ENCODE data around the gene EXOSC5. TPM values are rescaled to one million over a fixed set of nuclear protein-coding genes. Genes with fewer than 3 reads are reported as not detected.
A peak's percentile ranks its signal among the peaks of the same experiment; 100 is the strongest.
"Not testable (repeated sequence)": the region's sequence is repeated elsewhere in the genome, so short reads cannot be mapped to it uniquely, and the experiment has no call there.

Gene EXOSC5
- total RNA-seq, 1 experiment from 2014 or later, result 36.7 TPM

DNA sequence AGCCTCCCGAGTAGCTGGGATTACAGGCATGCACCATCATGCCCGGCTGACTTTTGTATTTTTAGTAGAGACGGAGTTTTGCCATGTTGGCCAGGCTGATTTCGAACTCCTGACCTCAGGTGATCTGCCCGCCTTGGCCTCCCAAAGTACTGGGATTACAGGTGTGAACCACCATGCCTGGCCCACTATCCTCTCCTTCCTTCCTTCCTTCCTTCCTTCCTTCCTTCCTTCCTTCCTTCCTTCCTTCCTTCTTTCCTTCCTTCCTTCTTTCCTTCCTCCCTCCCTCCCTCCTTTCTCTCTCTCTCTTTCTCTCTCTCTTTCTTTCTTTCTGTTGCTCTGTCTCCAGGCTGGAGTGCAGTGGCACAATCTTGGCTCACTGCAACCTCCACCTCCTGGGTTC lies 26.0 kb downstream of the EXOSC5 start:
- DNase-seq (ENCODE audit: low spot score), result not testable (repeated sequence)

- no peak for DNase-seq (ENCODE audit: low spot score)
These were observed 27.4 kb downstream of the EXOSC5 start for GRCh38 chr19:41369769-41370168.

- peak; percentile 90 for DNase-seq (ENCODE audit: low spot score)
These were observed 29.3 kb downstream of the EXOSC5 start for GRCh38 chr19:41367848-41368301.

DNA sequence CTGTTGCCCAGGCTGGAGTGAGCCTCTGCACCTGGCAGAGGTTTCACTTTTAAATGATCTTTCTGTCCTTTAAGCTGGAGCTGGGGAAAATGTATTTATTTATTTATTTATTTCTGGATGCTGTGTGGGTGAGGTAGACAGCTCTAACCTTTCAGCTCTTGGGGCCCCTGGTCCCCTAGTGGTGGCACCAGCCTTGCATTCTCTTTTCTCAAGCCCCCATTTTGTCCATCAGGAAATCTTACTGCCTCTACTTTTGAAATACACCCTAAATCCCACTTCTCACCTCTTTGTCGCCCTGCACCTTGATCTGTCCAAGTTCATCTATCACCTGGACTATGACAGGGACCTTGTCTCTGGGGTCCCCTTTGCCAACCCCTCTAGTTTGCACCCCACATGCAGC lies 31.1 kb downstream of the EXOSC5 start:
- DNase-seq (ENCODE audit: low spot score), result no peak

- no peak for DNase-seq (ENCODE audit: low spot score)
These were observed 32.4 kb downstream of the EXOSC5 start for GRCh38 chr19:41364524-41365391.

- DNase-seq (ENCODE audit: low spot score), result peak; percentile 99
These were observed 33.2 kb downstream of the EXOSC5 start, which contains the start of gene B9D2 for GRCh38 chr19:41363753-41364523. Gene B9D2 (minus strand): TSS chr19:41364149. CDS start chr19:41363519, 630 bp downstream.

DNA sequence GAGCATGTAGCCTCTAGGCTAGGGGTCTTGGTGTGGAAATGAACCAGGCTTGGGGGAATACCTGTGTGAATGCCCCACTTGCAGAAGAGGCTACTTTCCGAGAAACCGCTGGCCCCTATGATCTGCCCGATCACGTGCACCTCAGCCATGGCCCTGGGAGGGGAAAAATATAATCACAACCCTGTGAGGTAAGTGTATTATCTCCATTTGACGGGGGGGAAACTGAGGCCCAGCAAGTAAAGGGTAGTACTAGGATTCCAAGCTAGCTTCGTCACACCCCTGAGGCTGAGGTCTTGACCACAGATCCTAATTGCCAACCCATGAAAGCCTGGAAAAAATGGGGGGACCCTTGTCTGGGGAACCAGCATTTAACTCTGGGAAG lies 33.8 kb downstream of the EXOSC5 start:
- no peak for DNase-seq (ENCODE audit: low spot score)

DNA sequence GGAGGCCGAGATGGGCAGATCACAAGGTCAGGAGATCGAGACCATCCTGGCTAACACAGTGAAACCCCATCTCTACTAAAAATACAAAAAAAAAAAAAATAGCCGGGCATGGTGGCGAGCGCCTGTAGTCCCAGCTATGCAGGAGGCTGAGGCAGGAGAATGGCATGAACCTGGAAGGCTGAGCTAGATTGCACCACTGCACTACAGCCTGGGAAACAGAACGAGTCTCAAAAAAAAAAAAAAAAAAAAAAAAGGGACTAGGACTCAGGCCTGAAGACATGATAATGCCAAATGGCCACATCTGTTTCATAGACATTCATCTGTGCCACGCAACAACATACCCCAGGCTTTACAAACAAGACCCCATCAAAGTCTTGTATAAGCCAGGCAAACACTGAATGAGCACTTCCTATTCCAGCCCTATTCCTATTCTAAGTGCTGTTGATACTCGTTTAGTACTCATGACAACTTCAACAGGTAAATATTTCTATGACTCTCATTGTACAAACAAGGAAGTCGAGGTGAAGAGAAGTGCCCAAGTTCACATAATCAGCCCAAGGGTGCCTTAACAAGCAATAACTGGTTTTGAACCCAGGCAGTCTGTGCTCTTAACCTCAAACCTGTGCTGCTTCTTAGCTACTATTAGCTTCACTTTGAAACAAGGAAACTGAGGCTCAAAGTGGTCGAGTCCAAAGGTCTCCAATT lies 34.9 kb downstream of the EXOSC5 start:
- no peak for DNase-seq (ENCODE audit: low spot score)

GRCh38 chr19:41359741-41360140 lies 37.4 kb downstream of the EXOSC5 start:
- DNase-seq (ENCODE audit: low spot score), result no peak

- no peak for DNase-seq (ENCODE audit: low spot score)
These were observed 39.4 kb downstream of the EXOSC5 start for GRCh38 chr19:41357746-41358145.

DNA sequence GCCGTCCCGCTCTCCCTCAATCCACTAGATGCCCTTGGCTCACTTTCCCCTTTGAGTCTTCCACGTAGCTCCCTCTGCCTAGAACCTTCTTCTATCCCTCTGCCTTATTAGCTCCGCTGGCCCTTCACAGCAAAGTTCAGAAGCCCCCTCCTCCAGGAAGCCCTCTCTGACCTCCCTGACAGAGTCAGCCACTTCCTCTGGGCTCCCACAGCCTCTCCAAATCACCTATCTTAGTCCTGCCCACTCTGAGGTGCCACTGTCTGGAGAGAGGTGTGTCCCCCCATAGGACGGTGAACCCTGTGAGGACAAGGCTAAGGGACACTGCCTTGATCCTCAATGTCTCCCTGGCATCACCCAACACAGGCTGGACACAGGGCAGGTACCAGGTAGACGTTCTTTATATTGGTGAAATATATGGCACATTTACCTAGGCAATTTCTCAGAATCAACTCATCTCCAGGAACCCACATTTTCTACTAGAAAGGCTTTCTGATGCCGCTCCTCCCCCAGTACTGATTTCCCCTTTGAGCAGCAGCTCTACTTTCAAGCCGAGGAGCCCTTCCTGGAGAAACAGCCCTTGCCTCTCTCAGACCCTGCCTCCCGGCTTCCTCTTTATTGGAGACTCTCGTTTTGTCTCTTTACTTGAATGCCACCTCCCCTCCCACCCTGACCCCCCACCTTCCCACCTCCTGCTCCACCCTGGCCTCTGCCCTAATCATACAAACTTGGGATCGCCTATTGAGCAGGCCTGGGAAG lies 40.0 kb downstream of the EXOSC5 start:
- DNase-seq (ENCODE audit: low spot score), result no peak

- DNase-seq (ENCODE audit: low spot score), result no peak
These were observed 41.4 kb downstream of the EXOSC5 start for GRCh38 chr19:41355802-41356201.

- DNase-seq (ENCODE audit: low spot score), result no peak
These were observed 42.1 kb downstream of the EXOSC5 start for GRCh38 chr19:41355035-41355434.

GRCh38 chr19:41354343-41354953 lies 42.7 kb downstream of the EXOSC5 start:
- no peak for DNase-seq (ENCODE audit: low spot score)

DNA sequence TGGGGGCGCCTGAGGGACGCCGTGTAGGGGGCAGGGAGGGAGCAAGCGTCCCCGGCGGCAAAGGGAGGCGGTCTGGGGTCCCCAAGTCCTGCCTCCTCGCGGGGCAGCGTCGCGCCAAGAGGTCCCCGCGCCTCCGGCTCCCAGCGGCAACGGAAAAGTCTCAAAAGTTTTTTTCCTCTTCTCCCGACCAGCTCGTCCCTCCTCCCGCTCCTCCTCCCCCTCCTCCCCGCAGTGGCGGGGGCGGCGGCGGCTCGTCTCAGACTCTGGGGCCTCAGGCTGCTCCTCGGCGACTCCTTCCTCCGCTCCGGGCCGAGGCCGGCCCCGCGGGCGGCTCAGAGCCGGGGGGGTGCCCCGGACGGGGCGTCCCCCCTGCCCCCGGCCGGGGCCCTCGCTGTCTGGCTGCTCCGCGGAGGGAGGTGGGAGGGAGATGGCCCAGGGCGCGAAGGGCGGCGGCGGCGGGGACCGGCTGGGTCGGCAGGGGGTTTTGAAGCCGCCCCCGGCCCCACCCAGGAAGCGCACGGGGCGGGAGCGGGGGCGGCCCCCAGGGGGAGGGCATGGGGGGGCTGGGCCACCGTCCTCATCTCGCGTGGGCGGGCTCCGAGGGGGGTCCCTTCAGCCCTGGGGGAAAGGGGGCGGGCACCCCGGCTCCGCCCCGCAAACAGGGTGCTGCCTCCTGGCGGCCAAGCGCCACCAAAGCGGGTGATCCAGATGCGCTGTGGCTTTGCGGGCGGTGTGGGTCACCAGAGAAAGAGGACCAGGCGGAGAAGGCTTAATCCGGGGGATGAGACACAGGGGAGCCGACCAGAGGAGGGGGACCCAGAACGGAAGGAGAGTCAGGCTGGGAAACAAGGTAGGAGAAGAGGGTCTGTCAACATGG lies 43.5 kb downstream of the EXOSC5 start, which contains the start of gene TGFB1:
TGFB1 (minus strand) TSS at position 457 of the 877 bp plus-strand sequence. CDS start 878 bp downstream, outside the sequence.
- DNase-seq (ENCODE audit: low spot score), result peak; percentile 82

- DNase-seq (ENCODE audit: low spot score), result peak; percentile 37
These were observed 44.3 kb downstream of the EXOSC5 start for GRCh38 chr19:41352609-41353465.

- no peak for DNase-seq (ENCODE audit: low spot score)
These were observed 44.9 kb downstream of the EXOSC5 start for GRCh38 chr19:41352279-41352608.

GRCh38 chr19:41351339-41352245 lies 45.6 kb downstream of the EXOSC5 start:
- DNase-seq (ENCODE audit: low spot score), result peak; percentile 56
